Urinary bladder (tissue), 4 donors: ENCODE results near the gene DCLK3. TPM values are rescaled to one million over a fixed set of nuclear protein-coding genes. Genes with fewer than 3 reads are reported as not detected.

ENCODE experiments used
- DNase-seq: peaks from one replicate; pipeline ENCODE4 v3.0.0-alpha.2; 2015; ENCODE audit errors: extremely low spot score
- H3K27ac ChIP-seq: one replicate; pipeline ENCODE4 v1.5.1; 2013; ENCODE audit warnings: low read depth, mild to moderate bottlenecking, moderate library complexity
- H3K36me3 ChIP-seq: one replicate; pipeline ENCODE4 v1.6.1; 2013; ENCODE audit warnings: mild to moderate bottlenecking, moderate library complexity; ENCODE audit not compliant: insufficient read depth
- H3K4me1 ChIP-seq: one replicate; pipeline ENCODE4 v1.6.1; 2013; ENCODE audit warnings: mild to moderate bottlenecking, moderate library complexity; ENCODE audit not compliant: insufficient read depth
- H3K4me3 ChIP-seq: one replicate; pipeline ENCODE4 v1.5.1; 2013; ENCODE audit warnings: low read depth, low read length
- WGBS: extraction: QIAGEN DNeasy Blood & Tissue Kit; methylation state at CpG from one replicate; pipeline ENCODE4 v1.1.7; 2013; 5-methylcytosine and 5-hydroxymethylcytosine counted together
- polyA plus RNA-seq: library from polyadenylated mRNA; stranded (reverse); fragments of 200-250 nt; gene quantifications from one replicate; pipeline ENCODE4 v1.2.3, GENCODE V29; 2013
- total RNA-seq: library from RNA; depleted of rRNA; stranded (reverse); fragments of >200 nt; gene quantifications from one replicate; pipeline ENCODE4 v1.2.3, GENCODE V29; 2014
- donor health status: healthy with polysubstance abuse.
- donor health status: healthy.

DCLK3 gene
- total and polyA plus RNA-seq, 2 donors = 0.05 to 1.4 TPM

GRCh38 chr3:36693670-36694069, 70.7 kb downstream of the DCLK3 start:
- no peaks in the 10 kb centered on the region for H3K4me1 ChIP-seq
- WGBS = 95% methylated on average over 4 of the region's 4 CpGs
- no peak for DNase-seq

GRCh38 chr3:36689560-36689959, 74.8 kb downstream of the DCLK3 start:
- Histone ChIP-seq H3K36me3 (no peaks in the 10 kb centered on the region), H3K4me1 (no peaks in the 10 kb centered on the region), H3K27ac (no peak overlapping the region), H3K4me3 (no peak overlapping the region)
- WGBS = 86% methylated on average over 4 of the region's 4 CpGs
- DNase-seq = no peak

More at GRCh38 chr3:36693670-36694069, 70.7 kb downstream of the DCLK3 start:
- Histone ChIP-seq H3K27ac (no peak overlapping the region), H3K36me3 (no peaks in the 10 kb centered on the region), H3K4me3 (no peak overlapping the region)

- Histone ChIP-seq H3K27ac (no peak overlapping the region), H3K36me3 (no peaks in the 10 kb centered on the region), H3K4me1 (no peaks in the 10 kb centered on the region), H3K4me3 (no peak overlapping the region)
- no peak for DNase-seq
- WGBS = 43% methylated on average over 2 of the region's 2 CpGs
These were observed 75.5 kb downstream of the DCLK3 start for GRCh38 chr3:36688815-36689214.

GRCh38 chr3:36686516-36686915, 77.8 kb downstream of the DCLK3 start:
- H3K4me1 ChIP-seq = no peaks in the 10 kb centered on the region
- no peak for DNase-seq
- no peak overlapping the region for H3K4me3 ChIP-seq
- no peaks in the 10 kb centered on the region for H3K36me3 ChIP-seq
- H3K27ac ChIP-seq = no peak overlapping the region

- Histone ChIP-seq H3K4me3 (no peak overlapping the region), H3K4me1 (no peaks in the 10 kb centered on the region), H3K27ac (no peak overlapping the region), H3K36me3 (no peaks in the 10 kb centered on the region)
- DNase-seq = no peak
- 79% methylated on average over 1 of the region's 1 CpG for WGBS
These were observed 82.5 kb downstream of the DCLK3 start for GRCh38 chr3:36681867-36682266.

- H3K27ac ChIP-seq = no peak overlapping the region
- no peak for DNase-seq
- no peaks in the 10 kb centered on the region for H3K4me1 ChIP-seq
- H3K36me3 ChIP-seq = no peaks in the 10 kb centered on the region
- 64% methylated on average over 3 of the region's 3 CpGs for WGBS
- no peak overlapping the region for H3K4me3 ChIP-seq
These were observed 83.4 kb downstream of the DCLK3 start for GRCh38 chr3:36680952-36681351.

- Histone ChIP-seq H3K4me3 (no peak overlapping the region), H3K4me1 (no peaks in the 10 kb centered on the region), H3K27ac (no peak overlapping the region), H3K36me3 (no peaks in the 10 kb centered on the region)
- no peak for DNase-seq
- WGBS = 63% methylated on average over 1 of the region's 1 CpG
These were observed 84.8 kb downstream of the DCLK3 start for GRCh38 chr3:36679384-36680200.

GRCh38 chr3:36678216-36679013, 85.9 kb downstream of the DCLK3 start:
- Histone ChIP-seq H3K27ac (no peak overlapping the region), H3K36me3 (no peaks in the 10 kb centered on the region), H3K4me3 (no peak overlapping the region), H3K4me1 (no peaks in the 10 kb centered on the region)
- 75% methylated on average over 2 of the region's 2 CpGs for WGBS
- DNase-seq = no peak

GRCh38 chr3:36677331-36678007, 86.9 kb downstream of the DCLK3 start:
- H3K4me3 ChIP-seq = no peak overlapping the region
- WGBS = 69% methylated on average over 2 of the region's 2 CpGs

GRCh38 chr3:36674816-36675215, 89.5 kb downstream of the DCLK3 start:
- Histone ChIP-seq H3K36me3 (no peaks in the 10 kb centered on the region), H3K27ac (no peak overlapping the region), H3K4me3 (no peak overlapping the region), H3K4me1 (no peaks in the 10 kb centered on the region)
- 50% methylated on average over 11 of the region's 11 CpGs for WGBS
- DNase-seq = no peak

More at GRCh38 chr3:36677331-36678007, 86.9 kb downstream of the DCLK3 start:
- DNase-seq = no peak
- Histone ChIP-seq H3K36me3 (no peaks in the 10 kb centered on the region), H3K27ac (no peak overlapping the region), H3K4me1 (no peaks in the 10 kb centered on the region)

GRCh38 chr3:36669764-36670163, 94.6 kb downstream of the DCLK3 start:
- Histone ChIP-seq H3K4me1 (no peaks in the 10 kb centered on the region), H3K36me3 (no peaks in the 10 kb centered on the region), H3K27ac (no peak overlapping the region), H3K4me3 (no peak overlapping the region)
- no peak for DNase-seq
- WGBS = 91% methylated on average over 3 of the region's 3 CpGs

GRCh38 chr3:36666166-36666565, 98.2 kb downstream of the DCLK3 start:
- Histone ChIP-seq H3K36me3 (no peaks in the 10 kb centered on the region), H3K4me3 (no peak overlapping the region), H3K4me1 (no peaks in the 10 kb centered on the region), H3K27ac (no peak overlapping the region)
- DNase-seq = no peak
- 21% methylated on average over 2 of the region's 2 CpGs for WGBS

GRCh38 chr3:36663666-36664291, 100.6 kb downstream of the DCLK3 start:
- Histone ChIP-seq H3K4me1 (no peaks in the 10 kb centered on the region), H3K36me3 (no peaks in the 10 kb centered on the region), H3K27ac (no peak overlapping the region), H3K4me3 (no peak overlapping the region)
- no peak for DNase-seq
- 82% methylated on average over 2 of the region's 2 CpGs for WGBS
